GM19324 (cell line): ENCODE measurements around the gene ARHGAP22.

Experiments used
- ATAC-seq: cut with Tn5 transposase; IDR thresholded peaks from one replicate; pipeline ENCODE4 v1.9.1; 2021; ENCODE audit warnings: mild to moderate bottlenecking, moderate library complexity; ENCODE audit not compliant: unreplicated experiment, low FRiP score

The ARHGAP22 gene

DNA sequence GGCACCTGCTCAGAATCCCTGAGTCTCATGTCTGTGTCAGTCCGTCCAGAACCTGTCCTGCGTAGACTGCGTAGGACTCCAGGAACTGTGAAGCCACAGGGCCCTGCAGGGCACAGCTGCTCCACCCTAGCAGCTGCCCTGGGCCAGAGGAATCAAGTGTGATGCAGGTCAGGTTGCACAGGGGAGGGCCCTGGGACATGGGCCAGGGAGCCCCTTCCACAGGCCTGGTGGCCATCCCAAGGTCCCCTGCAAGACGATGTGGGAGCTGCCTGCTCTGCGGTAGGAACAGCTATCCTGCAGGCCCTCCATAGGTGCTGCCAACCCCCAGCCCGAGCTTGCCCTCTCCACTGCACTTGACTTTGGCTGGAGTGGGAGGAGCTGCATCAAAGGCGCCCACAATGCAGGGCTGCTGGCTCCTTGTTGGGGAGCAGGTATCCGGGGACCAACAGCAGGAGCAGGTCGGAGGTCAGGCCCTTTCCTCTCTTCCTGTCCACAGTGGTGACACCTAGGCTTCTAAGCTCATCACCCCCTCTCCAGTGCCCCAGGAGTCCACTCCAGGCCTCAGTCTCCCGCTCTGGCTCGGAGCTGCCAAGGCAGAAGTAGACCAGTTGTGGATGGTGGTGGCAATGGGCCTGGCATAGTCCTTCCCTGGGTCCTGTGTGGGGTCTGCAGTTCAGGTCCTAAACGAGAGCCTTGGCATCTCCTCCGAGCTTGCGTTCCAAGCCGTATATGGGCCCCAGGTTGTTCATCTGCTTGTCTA lies 149.3 kb downstream of the ARHGAP22 start:
- no peak for ATAC-seq

DNA sequence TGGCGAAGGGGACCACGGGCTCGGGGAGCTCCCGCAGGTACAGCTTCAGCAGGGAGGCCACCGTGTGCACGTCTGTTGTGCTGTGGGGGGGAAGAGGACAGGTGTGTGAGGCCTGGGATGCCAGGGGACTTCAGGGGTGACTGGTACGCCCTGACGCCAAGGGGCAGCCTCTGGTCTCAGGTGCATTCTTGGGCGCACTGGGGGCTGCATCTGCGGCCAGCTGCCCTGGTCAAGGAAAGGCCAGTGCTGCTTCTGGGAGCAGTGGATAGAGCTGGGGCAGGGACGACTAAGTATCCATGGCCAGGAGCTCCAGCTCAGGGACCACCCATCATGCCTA lies 149.8 kb downstream of the ARHGAP22 start:
- ATAC-seq, result no peak

DNA sequence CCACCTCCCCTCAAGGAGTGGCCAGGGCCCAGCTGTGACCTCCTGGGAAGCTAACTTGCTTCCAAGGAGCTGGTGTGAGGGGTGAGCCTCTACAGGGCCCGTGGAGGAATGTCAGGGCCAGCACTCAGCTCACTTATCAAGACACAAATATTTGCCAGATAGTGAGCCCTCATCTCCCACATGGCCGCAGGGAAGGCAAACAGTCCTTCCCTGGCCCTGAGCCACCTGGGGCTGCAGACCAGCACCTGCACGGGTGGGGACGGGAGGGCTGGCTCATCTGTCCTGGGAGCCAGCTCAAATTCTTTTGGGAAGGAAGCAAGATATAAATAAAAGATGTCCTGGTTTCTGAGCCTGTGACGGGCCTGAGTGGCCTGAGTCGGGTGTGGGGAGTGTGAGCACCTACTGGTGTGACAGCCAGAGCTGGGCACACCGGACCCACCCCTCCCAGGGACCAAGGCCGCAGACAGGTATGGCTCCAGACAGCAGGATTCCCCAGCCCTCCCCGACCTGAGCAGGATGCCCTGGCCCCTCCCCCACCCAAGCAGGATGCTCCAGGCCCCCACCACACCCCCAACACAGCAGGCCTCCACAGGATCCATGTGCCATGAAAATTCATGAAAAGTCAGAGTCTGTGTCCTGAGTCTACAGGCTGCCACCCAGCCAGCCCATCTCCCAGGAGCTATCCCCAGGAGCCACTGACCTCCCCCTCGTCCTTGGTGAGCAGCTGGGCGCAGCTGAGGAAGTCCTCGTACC lies 150.4 kb downstream of the ARHGAP22 start:
- no peak for ATAC-seq

DNA sequence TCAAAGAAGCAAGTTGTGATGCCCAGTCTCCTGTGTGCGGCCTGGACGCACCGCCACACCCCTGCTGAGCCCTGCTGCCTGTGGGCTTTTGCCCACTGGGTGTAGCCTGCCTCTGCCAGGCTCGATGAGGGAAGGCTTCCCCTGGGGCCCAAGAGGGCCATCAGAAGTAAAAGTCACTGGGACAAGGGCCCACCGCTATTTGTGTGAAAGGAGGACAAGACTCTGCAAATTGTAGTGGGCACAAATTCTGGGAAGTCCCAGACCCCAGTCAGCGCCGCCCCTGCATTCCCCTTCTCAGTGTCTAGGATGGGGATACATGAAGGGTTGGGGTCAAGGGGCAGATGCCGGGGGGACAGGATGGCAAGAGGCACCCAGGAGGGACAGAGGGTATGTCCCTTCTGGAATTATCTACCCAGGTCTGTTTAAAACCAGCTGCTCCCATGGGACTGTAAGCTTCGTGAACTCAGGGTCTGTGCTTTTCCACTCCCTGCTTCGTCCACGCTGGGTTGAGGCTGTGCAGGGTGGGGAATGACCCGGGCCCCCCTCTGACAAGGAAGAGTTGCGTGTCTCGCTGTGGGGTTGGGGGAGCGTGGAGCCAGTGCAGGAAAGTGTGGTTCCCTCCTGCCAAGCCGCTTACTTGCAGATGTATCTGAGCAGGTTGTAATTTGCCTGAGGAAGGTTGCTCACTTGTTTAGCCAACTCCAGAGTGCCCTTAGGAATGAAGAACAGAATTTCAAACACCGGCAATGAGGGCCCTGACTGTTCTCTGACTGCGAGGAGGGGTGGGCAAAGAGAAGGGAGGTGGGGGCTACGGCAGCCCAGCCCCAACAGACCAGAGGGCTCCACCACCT lies 151.2 kb downstream of the ARHGAP22 start:
- ATAC-seq, result no peak

DNA sequence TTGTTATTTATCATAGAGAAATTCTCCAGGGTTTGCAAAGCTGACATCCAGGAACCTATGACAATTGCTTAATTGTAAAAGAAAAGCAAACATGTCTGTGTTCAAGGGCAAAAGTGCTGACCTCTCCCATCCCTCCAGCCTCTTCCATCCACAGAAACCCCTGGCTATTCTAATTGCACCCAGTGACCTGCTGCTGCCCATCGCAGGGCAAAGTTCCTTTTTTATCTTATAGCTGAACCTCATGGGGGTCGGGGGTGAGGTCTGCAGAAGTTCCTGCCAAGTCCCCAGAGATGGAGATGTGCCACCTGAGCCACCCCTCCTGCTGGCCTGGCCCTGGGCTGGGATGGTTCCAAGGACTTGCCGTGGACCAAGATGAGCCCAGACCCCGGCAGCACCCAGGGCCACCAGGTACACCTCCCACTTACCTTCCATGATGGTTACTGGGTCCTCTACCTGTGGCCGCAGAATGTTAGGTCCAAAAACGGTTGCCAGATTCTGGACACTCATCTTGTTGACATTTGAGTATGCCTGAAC lies 151.9 kb downstream of the ARHGAP22 start:
- no peak for ATAC-seq

DNA sequence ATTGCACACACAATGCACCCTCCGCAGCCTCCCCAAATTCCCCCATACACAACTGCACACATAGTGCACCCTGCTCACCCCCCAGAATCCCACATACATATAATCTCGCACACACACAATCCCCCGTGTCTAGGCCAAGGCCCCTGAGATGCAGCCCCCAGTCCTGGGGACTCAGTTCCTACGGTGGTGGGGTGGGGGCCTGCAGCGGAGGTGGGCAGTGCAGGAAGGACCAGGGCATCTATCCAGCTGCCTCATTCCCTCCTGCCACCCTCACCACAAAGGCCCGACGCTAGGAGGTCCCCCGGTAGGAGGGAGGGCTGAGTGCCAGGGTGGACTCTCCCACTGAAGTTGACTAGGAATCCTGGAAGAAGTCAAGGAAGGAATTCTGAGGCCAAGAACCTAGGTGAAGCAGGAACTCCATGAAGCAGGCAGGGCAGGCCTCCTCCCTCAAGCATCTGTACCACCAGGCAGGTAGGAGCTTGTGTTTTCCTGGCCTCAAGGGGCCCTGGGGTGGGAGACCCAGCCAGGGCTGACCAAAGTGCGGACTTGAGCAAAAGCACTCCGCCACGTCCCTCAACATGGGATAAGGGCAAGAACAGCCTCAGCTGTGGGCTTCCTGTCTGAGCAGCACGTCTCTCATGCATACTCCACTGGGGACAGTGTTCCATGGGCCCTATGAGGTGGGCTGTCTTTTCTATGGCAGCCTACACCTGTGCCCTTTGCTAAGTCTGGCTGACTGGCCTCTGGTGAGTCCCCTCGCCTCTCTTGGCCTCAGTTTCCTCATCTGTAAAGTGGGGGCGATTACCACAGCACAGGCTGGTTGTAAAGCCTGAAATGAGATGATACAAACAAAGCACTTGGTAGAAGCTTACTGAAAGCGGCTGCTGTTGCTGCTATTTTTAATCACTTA lies 152.6 kb downstream of the ARHGAP22 start:
- no peak for ATAC-seq

DNA sequence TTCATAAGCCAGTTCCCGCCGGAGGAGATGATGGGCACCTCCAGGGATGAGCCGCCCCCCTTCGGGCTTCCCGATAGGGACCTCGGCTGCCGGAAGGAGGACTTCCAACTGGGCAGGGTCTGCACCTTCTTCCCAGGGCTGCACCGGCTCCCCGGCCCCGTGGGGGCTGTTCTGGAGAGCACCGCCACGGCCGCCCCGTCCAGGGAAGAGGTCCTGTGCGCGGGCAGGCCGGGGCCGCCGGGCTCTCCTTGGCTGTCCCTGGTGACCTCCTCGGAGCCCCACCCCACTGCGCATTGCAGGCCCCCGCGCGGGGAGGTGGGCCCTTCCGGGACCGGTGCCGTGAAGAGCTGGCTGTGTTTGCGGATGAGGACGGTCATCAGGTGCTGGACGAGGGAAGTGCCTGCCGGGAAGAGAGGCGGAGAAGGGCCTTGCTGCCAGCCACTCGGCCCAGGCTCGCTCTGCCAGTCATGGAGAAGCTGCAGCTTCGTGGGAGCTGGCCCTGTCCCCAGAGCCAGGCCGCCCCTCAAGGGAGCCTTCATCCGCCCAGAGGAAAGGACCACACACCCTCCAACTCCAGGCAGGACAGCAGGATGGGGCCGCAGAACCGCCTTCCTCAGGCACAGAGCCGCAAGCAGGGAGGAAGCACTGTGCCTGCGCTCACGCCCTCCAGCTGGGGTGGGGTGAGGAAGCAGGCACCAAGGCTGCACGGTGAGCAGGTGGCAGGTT lies 154.0 kb downstream of the ARHGAP22 start:
- no peak for ATAC-seq

DNA sequence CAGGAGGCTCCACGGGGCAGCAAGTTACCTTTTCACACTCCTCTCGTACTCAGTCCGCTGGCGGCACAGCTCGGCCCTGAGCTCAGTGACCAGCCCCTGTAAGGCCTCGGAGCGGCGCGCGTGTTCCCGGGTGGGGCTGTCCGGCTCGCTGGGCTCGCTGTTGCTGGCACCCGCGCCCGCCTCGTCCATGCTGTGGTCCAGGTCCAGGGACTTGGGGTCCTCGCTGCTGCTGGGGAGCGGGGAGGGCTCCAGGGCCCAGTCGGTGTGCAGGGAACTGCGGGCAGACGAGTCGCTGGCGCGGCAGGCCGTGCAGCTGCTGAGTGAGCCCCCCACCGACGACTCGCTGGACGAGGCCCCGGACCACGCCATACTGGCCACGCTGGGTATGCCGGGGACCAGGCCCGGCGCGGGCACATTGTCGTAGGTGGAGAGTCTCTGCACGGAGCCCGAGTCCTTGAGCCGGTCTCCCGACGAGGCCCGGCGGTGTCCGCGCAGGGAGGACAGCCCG lies 154.6 kb downstream of the ARHGAP22 start:
- no peak for ATAC-seq

DNA sequence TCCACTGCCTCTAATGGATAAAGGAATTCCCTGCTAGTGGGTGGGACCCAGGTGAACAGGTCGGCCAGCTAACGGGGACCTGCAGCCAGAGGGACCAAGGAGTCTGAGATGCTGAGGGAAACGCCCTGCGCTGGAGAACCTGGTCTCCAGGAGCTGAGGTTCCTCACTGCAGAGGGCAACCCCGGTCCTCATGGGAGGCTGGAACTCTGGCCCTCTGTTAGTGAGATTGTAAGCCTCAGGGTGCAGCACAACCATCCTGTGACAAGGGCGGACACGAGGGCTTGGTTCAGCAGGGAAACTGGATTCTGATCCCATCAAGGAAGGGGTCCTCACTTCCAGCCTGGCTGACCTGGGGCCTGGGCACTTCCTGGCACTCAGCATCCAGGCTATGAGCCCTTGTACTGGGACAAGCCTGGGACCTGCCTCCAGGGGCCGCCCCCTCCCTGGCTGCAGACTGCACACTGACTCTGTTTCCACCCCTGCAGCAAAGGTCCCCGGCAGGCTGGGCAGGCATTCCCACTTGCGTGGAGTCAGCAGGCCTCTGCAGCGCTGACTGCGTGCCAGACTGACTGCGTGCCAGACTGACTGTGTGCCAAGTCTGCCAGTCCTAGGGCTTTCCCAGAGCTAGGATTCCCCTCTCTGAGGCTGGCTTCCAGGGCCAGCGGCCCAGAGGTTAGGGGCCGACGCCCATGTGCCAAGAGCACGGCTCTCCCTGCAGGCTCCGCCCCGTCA lies 155.2 kb downstream of the ARHGAP22 start:
- ATAC-seq, result no peak

DNA sequence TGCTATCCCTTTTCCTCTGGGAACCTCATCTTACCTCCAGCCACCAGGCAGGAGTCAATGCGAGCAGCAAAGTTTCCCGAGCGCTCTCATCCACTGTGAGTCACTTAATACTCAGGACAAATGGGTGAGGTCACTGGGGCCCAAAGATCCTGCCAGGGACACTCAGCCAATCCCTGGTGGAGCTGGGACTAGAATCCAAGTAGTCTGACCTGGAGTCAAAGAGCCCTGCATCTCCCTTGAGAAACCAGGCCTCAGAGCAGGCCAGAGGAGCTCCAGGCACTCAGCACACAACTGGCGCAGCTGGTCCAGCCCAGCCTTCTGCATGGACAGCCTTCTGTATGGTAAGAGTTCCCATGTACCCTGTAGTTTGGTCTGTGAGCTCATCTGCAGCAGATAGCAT lies 156.1 kb downstream of the ARHGAP22 start:
- no peak for ATAC-seq

DNA sequence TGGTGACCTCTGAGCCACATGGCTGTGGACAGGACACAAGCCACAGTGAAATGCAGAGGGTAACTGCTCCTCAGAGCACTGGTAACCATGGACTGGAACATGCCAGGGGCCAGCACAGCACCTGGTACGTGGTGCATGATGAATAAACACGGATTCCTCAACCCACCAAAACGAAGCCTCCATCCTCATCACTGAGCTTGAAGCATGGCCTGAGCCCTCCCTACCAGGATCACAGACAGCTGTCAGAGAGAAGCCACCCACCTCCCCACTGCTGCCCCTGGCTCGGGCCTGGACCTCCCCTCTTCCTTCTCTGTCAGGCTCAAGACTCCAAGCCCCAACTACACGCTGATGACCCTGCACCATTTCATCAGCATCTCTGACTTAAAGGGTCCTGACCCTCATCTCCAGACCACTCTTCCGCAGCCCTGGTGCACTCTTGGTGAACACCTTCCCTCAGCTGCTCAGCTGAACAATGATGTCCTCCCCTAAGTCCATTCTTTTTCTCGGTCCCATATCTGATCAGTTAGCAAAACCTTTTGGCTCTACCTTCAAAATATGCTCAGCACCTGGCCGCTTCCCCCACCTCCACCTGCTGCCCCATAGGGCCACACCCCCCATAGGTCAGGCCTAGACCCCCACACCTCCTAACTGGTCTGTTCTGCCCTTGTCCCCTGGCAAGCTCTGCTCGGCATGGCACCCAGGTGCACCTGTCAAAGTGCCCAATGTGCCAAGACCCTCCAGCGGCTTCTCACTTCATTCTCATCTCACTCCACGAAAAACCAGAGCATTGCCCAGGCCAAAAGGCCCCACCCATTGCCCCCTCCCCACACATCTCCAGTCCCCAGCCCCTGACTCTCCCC lies 157.3 kb downstream of the ARHGAP22 start:
- ATAC-seq, result no peak

DNA sequence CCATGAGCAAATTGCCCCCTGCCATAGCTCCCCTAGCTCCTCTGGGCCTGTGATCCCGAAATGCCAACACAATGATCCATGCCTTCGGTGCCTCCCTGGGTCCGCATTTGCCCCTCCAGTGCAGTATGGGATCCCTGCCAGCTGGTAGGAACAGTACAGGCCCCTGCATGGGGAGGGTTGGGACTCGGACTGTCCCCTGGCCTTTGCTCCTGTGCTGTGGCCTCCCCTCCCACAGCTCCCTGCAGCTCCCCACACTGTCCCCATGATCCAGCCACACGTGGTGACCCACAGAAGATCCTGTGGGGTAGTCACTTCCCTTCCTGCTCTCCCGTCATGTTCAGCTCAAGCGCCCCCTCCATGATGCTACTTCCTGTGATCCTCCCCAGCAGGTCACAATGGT lies 158.1 kb downstream of the ARHGAP22 start:
- no peak for ATAC-seq

DNA sequence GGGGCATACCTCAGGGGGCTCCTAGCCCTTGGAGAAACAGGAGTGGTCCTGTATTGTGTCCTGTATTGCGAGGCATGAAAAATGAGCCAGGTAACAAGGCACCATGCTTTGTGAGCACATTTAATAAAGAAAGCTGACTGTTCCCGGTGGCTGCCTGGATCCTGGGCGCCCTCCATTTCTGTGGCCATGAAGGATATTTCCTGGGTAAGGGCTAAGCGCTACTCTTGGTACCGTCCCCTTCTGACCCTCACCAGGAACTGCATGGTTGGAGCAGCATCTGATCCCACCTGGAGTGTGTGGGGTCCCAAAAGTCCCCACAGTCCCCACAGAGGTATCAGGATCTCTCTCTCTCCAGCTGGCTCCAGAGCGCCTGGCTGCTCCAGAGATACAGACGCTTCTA lies 158.9 kb downstream of the ARHGAP22 start:
- no peak for ATAC-seq

DNA sequence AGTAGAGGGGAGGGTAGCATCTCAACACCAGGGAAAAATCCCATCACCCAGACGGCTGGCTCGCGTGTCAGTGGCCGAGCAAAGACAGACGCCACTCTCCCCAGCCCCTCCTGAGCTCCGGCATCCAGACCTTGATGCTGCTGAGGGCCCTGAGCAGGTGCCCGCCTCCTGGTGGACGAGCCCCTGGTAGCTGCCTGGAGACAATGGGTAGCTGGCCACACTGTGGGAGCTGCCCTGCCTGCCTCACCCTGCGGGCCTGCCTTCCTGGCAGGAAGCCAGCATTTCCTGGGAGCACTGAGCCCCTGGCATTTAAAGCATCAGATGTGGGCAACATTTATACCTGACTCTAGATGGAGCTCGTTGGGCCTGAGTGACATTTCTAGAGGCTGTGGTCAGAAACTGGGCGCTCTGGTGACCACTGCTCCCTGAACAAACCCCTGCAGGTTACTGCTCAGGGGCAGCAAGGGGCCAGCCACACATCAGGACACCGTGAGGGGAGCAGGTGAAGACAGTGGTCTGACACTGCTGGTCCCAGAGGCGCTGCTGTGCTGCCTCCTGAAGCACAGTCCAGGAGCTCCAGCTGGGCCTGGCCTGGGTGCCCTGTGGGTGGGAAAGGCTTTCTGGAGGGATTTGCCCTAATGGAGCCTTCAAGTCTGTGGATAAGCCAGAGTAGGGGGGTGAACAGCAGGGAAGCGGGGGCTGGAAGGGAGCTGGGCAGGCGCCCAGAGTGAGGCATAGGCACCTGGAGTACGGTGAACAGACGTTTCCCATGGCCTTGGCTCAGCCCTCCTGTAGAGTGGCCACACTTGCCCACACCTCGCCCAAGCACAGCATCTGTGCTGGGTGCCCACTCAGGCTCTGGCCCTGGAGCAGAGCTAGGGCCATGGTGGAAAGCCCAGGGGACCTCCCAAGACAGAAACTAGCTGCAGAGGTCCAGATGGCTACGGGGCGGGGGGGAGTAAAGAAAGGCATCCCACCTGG lies 159.7 kb downstream of the ARHGAP22 start:
- no peak for ATAC-seq

DNA sequence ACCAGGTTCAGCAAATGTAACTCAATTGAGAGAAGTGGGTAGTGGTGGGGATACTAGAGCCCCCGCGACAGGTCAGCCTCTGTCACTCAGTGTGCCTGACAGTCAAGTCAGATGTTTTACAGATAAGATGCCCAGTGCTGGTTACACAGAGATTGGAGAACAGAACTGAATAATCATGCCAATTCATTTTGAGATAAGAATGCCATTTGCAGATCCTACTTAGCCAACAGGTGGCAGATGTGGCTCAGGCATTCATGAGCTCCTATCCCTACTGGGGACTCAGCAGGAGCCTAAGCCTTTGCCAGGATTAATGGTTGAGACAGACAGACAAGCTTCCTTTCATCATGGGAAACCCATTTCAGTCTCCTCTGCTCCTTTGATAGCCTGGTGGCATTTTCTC lies 160.6 kb downstream of the ARHGAP22 start:
- ATAC-seq, result no peak

DNA sequence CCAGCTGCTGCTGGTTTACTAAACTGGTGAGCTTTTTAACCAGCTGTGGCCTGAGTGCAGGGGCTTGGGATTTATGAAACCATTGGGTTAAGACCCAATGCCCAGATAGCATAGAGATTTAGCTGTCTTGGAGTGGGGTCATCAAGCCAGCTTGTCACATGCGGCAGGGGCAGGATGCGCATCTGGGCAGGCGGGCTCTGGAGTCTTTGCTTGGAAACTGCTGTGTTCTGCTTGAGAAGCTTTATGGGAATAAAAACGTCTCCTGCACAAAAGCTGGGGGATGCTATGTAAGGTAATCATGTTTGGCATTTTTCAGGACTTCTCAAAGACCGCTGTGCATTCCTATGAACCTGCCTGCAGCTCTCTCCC lies 162.1 kb downstream of the ARHGAP22 start:
- no peak for ATAC-seq
